ENCODE data around the gene ZMYM2. TPM values are rescaled to one million over a fixed set of nuclear protein-coding genes. Genes with fewer than 3 reads are reported as not detected.
A peak's percentile ranks its signal among the peaks of the same experiment; 100 is the strongest.

ZMYM2 gene
- total and polyA plus RNA-seq, 2 of the 13 experiments (the other 11 are each of a cell fraction or from before 2014, with no cell fraction given) = 22.4 to 40.8 TPM

GRCh38 chr13:20129076-20129475, 170.5 kb downstream of the ZMYM2 start:
- ChIA-PET CTCF (ENCODE audit: low intra/inter-chr PET ratio, low total read pairs) (interaction anchor here (1.4 kb wide), 1 partner anchor 34 kb away, joined by 8 read pairs; no protein-coding TSS in a partner anchor), POLR2A (interaction anchor here (1.5 kb wide), 1 partner anchor 31 kb away, joined by 3 read pairs; no protein-coding TSS in a partner anchor)
- no peak for ATAC-seq
- in situ Hi-C loops (cut with HindIII; ENCODE audit: extremely low pct_ligation_motif_present, low pct_unique_long_range_greater_than_20kb) (no loop called here), intact Hi-C loops (cut with micrococcal nuclease; ENCODE audit: unreplicated experiment) (no loop called here)
- peak overlapping the region in 2 of 3 experiments; percentile 74 to 79; a peak in 4 of 6 replicates for H3K4me3 ChIP-seq (replicated peaks in 1 of 3; ENCODE audit: insufficient read depth in 1 of 3, low read depth in 2 of 3, low read length in 3 of 3)
- BruUV-seq (replicated peaks) = no TSS peak
- peaks cover 33% of the 10 kb centered on the region for H3K4me1 ChIP-seq (ENCODE audit: insufficient read depth, low read length)
- H3K4me2 ChIP-seq (ENCODE audit: low read depth, low read length) = peak overlapping the region; percentile 88
- WGBS (ENCODE audit: low lambda C conversion rate) = 70% methylated on average over 18 of the region's 18 CpGs
- no peaks in the 10 kb centered on the region; a peak in 1 of 5 replicates for H3K27me3 ChIP-seq (ENCODE audit: control insufficient read depth in 1 of 2, insufficient read depth in 2 of 2, low read length in 2 of 2)
- no peaks in the 10 kb centered on the region for H3K79me2 ChIP-seq (ENCODE audit: insufficient read depth, low read length)
- no peak overlapping the region for H3K27ac ChIP-seq (ENCODE audit: extremely low read length, insufficient read depth, low read length)
- H3K36me3 ChIP-seq (replicated peaks in 1 of 2; ENCODE audit: control insufficient read depth in 1 of 2, insufficient read depth in 2 of 2, low read length in 2 of 2) = no peaks in the 10 kb centered on the region
- H3K9ac ChIP-seq (ENCODE audit: insufficient read depth, low read depth, low read length) = no peak overlapping the region
- H4K20me1 ChIP-seq (ENCODE audit: insufficient read depth, low read length) = no peaks in the 10 kb centered on the region
- H3K9me3 ChIP-seq (ENCODE audit: low read length) = no peaks in the 10 kb centered on the region
- no peak overlapping the region for H2AFZ ChIP-seq (ENCODE audit: low read length)
- no peak for DNase-seq (ENCODE audit: low spot score)
- FAIRE-seq = no peak
- TF ChIP-seq, protein P1, sequence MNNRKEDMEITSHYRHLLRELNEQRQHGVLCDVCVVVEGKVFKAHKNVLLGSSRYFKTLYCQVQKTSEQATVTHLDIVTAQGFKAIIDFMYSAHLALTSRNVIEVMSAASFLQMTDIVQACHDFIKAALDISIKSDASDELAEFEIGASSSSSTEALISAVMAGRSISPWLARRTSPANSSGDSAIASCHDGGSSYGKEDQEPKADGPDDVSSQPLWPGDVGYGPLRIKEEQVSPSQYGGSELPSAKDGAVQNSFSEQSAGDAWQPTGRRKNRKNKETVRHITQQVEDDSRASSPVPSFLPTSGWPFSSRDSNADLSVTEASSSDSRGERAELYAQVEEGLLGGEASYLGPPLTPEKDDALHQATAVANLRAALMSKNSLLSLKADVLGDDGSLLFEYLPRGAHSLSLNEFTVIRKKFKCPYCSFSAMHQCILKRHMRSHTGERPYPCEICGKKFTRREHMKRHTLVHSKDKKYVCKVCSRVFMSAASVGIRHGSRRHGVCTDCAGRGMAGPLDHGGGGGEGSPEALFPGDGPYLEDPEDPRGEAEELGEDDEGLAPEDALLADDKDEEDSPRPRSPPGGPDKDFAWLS (CRISPR knock-in tag; IDR thresholded peaks at IDR 0.05; ENCODE audit: borderline replicate concordance) = no peak
- TF ChIP-seq, protein P2, sequence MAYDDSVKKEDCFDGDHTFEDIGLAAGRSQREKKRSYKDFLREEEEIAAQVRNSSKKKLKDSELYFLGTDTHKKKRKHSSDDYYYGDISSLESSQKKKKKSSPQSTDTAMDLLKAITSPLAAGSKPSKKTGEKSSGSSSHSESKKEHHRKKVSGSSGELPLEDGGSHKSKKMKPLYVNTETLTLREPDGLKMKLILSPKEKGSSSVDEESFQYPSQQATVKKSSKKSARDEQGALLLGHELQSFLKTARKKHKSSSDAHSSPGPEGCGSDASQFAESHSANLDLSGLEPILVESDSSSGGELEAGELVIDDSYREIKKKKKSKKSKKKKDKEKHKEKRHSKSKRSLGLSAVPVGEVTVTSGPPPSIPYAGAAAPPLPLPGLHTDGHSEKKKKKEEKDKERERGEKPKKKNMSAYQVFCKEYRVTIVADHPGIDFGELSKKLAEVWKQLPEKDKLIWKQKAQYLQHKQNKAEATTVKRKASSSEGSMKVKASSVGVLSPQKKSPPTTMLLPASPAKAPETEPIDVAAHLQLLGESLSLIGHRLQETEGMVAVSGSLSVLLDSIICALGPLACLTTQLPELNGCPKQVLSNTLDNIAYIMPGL (CRISPR knock-in tag; IDR thresholded peaks at IDR 0.05; ENCODE audit: borderline replicate concordance in 1 of 2, low read depth in 1 of 2) = no peak
- TF ChIP-seq BCL3 (CRISPR knock-in tag; IDR thresholded peaks at IDR 0.05) = no peak
- TF ChIP-seq HNRNPLL (IDR thresholded peaks at IDR 0.05; ENCODE audit: low read depth, low read length, poor library complexity, severe bottlenecking) = no peak
- TF ChIP-seq THYN1 (CRISPR knock-in tag; IDR thresholded peaks at IDR 0.05; ENCODE audit: borderline replicate concordance, low read depth) = no peak
- TF ChIP-seq, protein P3, sequence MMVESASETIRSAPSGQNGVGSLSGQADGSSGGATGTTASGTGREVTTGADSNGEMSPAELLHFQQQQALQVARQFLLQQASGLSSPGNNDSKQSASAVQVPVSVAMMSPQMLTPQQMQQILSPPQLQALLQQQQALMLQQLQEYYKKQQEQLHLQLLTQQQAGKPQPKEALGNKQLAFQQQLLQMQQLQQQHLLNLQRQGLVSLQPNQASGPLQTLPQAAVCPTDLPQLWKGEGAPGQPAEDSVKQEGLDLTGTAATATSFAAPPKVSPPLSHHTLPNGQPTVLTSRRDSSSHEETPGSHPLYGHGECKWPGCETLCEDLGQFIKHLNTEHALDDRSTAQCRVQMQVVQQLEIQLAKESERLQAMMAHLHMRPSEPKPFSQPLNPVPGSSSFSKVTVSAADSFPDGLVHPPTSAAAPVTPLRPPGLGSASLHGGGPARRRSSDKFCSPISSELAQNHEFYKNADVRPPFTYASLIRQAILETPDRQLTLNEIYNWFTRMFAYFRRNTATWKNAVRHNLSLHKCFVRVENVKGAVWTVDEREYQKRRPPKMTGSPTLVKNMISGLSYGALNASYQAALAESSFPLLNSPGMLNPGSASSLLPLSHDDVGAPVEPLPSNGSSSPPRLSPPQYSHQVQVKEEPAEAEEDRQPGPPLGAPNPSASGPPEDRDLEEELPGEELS (CRISPR knock-in tag; IDR thresholded peaks at IDR 0.05) = no peak
- TF ChIP-seq MTA3 (CRISPR knock-in tag; IDR thresholded peaks at IDR 0.05) = no peak
- TF ChIP-seq ZNF138 (CRISPR knock-in tag; IDR thresholded peaks at IDR 0.05; ENCODE audit: low read depth) = no peak
- no peak for TF ChIP-seq TEAD2 (CRISPR knock-in tag; IDR thresholded peaks at IDR 0.05)
- TF ChIP-seq PRDM4 (CRISPR knock-in tag; IDR thresholded peaks at IDR 0.05; ENCODE audit: borderline replicate concordance) = no peak
- TF ChIP-seq ZNF879 (CRISPR knock-in tag; IDR thresholded peaks at IDR 0.05) = no peak
- no peak for TF ChIP-seq NFIC (IDR thresholded peaks at IDR 0.05; ENCODE audit: low read length)
- TF ChIP-seq IKZF4 (CRISPR knock-in tag; IDR thresholded peaks at IDR 0.05; ENCODE audit: borderline replicate concordance, low read depth, not compliant biosample characterization) = no peak
- TF ChIP-seq DNMT3B (CRISPR knock-in tag; conservative IDR thresholded peaks at IDR 0.05) = no peak
- no peak for TF ChIP-seq ZNF564 (CRISPR knock-in tag; IDR thresholded peaks at IDR 0.05)
